Nephron (organoid): ENCODE data around the gene ECM2.

Experiments used
- H3K27ac Mint-ChIP-seq, 3 experiments: 2 replicates each; pipeline ENCODE4 v1.8.0; 2020; ENCODE audit warnings: mixed read lengths in 3 of 3, mild to moderate bottlenecking in 2 of 3, moderate library complexity in 1 of 3
- H3K27me3 Mint-ChIP-seq: 2 replicates; pipeline ENCODE4 v1.8.0; 2021; ENCODE audit warnings: low read depth, mild to moderate bottlenecking, moderate library complexity, mixed read lengths
- H3K36me3 Mint-ChIP-seq: 2 replicates; pipeline ENCODE4 v1.8.0; 2020; ENCODE audit warnings: low read depth, mixed read lengths
- H3K4me1 Mint-ChIP-seq: 2 replicates; pipeline ENCODE4 v1.8.0; 2020; ENCODE audit warnings: mixed read lengths
- H3K4me3 Mint-ChIP-seq, 3 experiments: 2 replicates each; pipeline ENCODE4 v1.8.0; 2020; ENCODE audit warnings: mild to moderate bottlenecking in 3 of 3, mixed read lengths in 3 of 3, moderate library complexity in 2 of 3
- H3K9me3 Mint-ChIP-seq: 2 replicates; pipeline ENCODE4 v1.8.0; 2020; ENCODE audit warnings: mixed read lengths
- TF ChIP-seq, protein P1 (sequence below), 3 experiments: fragments of 200-600 bp; sonication (generic); IDR thresholded peaks; one replicate each; pipeline ENCODE4 v1.5.0; 2021; ENCODE audit warnings: antibody characterized with exemption in 3 of 3; ENCODE audit not compliant: unreplicated experiment in 3 of 3

Gene ECM2

GRCh38 chr9:92514635-92515034, 21.2 kb downstream of the ECM2 start:
- no peak overlapping the region for H3K4me3 Mint-ChIP-seq
- peaks cover 4% of the 10 kb centered on the region for H3K4me1 Mint-ChIP-seq
- no peaks in the 10 kb centered on the region for H3K36me3 Mint-ChIP-seq
- H3K27me3 Mint-ChIP-seq, result peaks cover 4% of the 10 kb centered on the region
- H3K27ac Mint-ChIP-seq, result no peak overlapping the region
- TF ChIP-seq, protein P1, sequence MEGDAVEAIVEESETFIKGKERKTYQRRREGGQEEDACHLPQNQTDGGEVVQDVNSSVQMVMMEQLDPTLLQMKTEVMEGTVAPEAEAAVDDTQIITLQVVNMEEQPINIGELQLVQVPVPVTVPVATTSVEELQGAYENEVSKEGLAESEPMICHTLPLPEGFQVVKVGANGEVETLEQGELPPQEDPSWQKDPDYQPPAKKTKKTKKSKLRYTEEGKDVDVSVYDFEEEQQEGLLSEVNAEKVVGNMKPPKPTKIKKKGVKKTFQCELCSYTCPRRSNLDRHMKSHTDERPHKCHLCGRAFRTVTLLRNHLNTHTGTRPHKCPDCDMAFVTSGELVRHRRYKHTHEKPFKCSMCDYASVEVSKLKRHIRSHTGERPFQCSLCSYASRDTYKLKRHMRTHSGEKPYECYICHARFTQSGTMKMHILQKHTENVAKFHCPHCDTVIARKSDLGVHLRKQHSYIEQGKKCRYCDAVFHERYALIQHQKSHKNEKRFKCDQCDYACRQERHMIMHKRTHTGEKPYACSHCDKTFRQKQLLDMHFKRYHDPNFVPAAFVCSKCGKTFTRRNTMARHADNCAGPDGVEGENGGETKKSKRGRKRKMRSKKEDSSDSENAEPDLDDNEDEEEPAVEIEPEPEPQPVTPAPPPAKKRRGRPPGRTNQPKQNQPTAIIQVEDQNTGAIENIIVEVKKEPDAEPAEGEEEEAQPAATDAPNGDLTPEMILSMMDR (IDR thresholded peaks at IDR 0.05; ENCODE audit: unreplicated experiment in 3 of 3), result no peak
- H3K9me3 Mint-ChIP-seq, result no peaks in the 10 kb centered on the region

GRCh38 chr9:92513349-92513748, 22.4 kb downstream of the ECM2 start:
- Mint-ChIP-seq H3K36me3 (no peaks in the 10 kb centered on the region), H3K4me3 (no peak overlapping the region), H3K27me3 (no peaks in the 10 kb centered on the region), H3K27ac (peak overlapping the region in 1 of 3 experiments; percentile 15), H3K9me3 (no peaks in the 10 kb centered on the region), H3K4me1 (peaks cover 15% of the 10 kb centered on the region)
- TF ChIP-seq, protein P1 (IDR thresholded peaks at IDR 0.05; ENCODE audit: unreplicated experiment in 3 of 3), result no peak

DNA sequence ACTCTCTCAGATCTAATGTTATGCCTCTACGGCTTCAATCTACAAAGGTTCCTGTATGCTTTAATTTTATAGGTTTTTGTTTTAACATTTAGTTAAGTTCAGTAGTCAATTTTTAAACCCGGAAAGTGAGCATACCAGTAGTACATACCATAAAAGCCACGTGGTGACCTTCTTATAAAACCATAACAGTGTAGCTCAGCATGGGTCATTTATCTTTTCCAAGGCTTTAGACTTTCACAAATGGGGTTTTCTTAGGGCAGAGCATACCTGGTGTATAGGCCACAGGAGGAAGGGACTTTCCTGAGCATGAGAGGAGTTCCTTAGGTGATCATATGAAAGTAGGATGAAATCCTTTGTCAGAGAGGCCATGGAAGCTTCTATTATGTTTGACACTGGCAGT, 23.2 kb downstream of the ECM2 start:
- Mint-ChIP-seq H3K27me3 (no peaks in the 10 kb centered on the region), H3K36me3 (no peaks in the 10 kb centered on the region), H3K4me3 (no peak overlapping the region), H3K27ac (peak overlapping the region in 1 of 3 experiments; percentile 69), H3K4me1 (peaks cover 22% of the 10 kb centered on the region), H3K9me3 (no peaks in the 10 kb centered on the region)
- TF ChIP-seq, protein P1 (IDR thresholded peaks at IDR 0.05; ENCODE audit: unreplicated experiment in 3 of 3), result no peak

GRCh38 chr9:92510747-92511146, 25.0 kb downstream of the ECM2 start:
- Mint-ChIP-seq H3K27ac (no peak overlapping the region), H3K4me1 (peaks cover 39% of the 10 kb centered on the region), H3K27me3 (no peaks in the 10 kb centered on the region), H3K4me3 (no peak overlapping the region), H3K36me3 (no peaks in the 10 kb centered on the region), H3K9me3 (no peaks in the 10 kb centered on the region)
- TF ChIP-seq, protein P1 (IDR thresholded peaks at IDR 0.05; ENCODE audit: unreplicated experiment in 3 of 3), result no peak

DNA sequence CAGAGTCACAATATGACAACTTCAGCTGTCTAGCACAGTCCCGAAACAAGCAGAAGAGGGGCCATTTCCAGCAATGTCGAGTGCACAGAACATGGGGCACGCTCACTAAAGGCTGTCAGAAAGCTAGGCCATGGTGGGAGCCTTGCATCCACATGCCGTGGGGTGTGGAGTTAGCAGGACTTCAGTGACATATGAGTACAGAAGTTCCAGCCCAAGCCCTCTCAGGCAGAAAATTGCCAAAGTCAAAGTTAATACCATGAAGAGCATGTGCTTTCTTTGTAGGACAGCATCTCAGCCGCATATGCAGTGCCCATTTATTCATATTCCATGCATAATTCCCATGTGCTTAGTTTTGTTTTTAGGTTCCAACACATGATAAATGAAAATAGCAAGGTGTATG, 26.7 kb downstream of the ECM2 start:
- peak overlapping the region in 1 of 3 experiments; percentile 10 for H3K27ac Mint-ChIP-seq
- TF ChIP-seq, protein P1 (IDR thresholded peaks at IDR 0.05; ENCODE audit: unreplicated experiment in 3 of 3), result no peak
- H3K4me3 Mint-ChIP-seq, result no peak overlapping the region
- H3K36me3 Mint-ChIP-seq, result no peaks in the 10 kb centered on the region
- peaks cover 41% of the 10 kb centered on the region for H3K4me1 Mint-ChIP-seq
- H3K9me3 Mint-ChIP-seq, result no peaks in the 10 kb centered on the region
- H3K27me3 Mint-ChIP-seq, result no peaks in the 10 kb centered on the region

GRCh38 chr9:92508018-92508820, 27.6 kb downstream of the ECM2 start:
- Mint-ChIP-seq H3K4me1 (peaks cover 41% of the 10 kb centered on the region), H3K36me3 (no peaks in the 10 kb centered on the region), H3K27ac (peak overlapping the region; percentile 32 to 84 (median 66)), H3K27me3 (no peaks in the 10 kb centered on the region), H3K9me3 (no peaks in the 10 kb centered on the region), H3K4me3 (no peak overlapping the region)
- TF ChIP-seq, protein P1 (IDR thresholded peaks at IDR 0.05; ENCODE audit: unreplicated experiment in 3 of 3), result no peak
